GM21723 (cell line): ENCODE data around the gene FGF5.
"Not testable (repeated sequence)": the region's sequence is repeated elsewhere in the genome, so short reads cannot be mapped to it uniquely, and the experiment has no call there.

ENCODE experiments used
- ATAC-seq: cut with Tn5 transposase; IDR thresholded peaks from one replicate; pipeline ENCODE4 v1.9.1; 2021; ENCODE audit warnings: mild to moderate bottlenecking, moderate library complexity; ENCODE audit not compliant: unreplicated experiment

The FGF5 gene

GRCh38 chr4:80266253-80266901 lies at the start of gene FGF5:
Gene FGF5 (plus strand): TSS chr4:80266664. CDS start chr4:80266825, 161 bp downstream.
- ATAC-seq = peak; percentile 36

- ATAC-seq = no peak
These were observed 47.0 kb upstream of the FGF5 start for GRCh38 chr4:80219301-80220025.

DNA sequence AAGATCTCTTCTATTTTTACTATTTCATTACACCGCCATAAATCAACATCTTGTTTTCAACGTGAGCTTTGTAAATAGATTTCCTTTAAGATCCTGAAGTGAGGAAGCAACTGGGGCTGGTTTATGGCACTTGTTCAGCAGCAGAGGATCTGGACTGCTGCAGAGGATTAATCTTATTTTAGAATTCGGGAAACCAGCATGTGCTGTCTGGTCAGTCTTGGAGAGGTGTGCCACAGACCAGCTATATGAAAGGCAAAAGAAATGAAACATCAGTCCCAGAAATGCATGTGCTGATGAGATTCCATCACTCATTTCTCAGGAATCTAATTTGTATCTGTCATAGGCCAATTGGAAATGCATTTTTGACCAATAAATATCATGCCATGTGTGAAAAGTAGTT lies 45.8 kb upstream of the FGF5 start:
- ATAC-seq = no peak

DNA sequence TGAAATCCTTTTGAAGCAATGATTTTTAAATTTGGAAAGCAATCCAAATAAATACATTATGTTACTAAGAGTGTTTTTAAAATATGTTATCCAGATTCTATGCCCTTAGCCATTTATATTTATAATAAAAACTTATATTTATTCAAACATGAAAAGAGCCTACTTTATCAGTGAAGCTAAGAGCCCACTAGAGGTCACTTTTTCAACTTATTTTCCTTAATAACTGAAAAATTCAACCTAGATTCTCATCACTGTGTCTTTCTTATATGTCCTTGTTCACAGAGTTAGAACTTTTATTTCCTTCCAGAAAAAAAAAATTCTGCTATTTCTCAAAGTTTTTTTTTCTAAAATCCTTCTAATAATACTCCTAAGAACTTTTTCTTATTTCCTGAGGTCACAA lies 45.3 kb upstream of the FGF5 start:
- ATAC-seq = no peak

- ATAC-seq = no peak
These were observed 40.9 kb upstream of the FGF5 start for GRCh38 chr4:80225595-80225994.

DNA sequence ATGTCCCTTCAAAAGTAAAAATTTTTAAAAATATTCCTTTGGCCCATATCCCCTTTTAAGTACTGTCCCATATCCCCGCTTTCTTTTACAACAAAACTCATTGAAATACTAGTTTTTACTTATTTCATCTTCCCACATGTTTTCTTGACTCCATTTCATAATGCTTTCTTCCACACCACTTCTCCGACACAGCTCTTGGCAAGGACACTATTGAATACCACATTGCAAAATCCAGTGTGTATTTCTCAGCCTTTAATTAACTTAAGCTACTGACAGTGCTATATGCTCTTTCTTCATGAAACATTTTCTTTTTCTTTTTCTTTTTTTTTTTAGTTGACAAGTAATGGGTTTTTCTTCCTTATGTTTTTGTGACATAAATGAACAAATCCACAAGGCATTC lies 40.4 kb upstream of the FGF5 start:
- ATAC-seq = no peak

GRCh38 chr4:80228460-80228859 lies 38.0 kb upstream of the FGF5 start:
- ATAC-seq = peak; percentile 54

DNA sequence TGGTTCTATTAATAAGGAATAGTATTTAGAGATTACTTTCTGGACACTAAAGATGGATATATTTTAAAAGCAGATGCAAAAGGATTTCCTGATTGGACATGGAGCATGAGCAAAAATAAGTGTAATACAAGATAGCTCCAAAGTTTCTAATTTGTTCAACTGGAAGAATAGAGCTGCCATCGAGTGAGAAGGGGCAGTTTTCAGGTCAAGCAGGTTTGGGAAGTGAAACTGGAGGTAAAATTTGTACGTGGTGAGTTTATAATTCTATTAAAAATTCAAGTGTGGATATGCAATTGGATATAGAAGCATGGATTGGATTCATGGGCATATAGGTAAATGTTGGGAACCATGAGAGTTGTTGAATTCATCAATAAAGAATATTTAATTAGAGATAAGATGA lies 37.3 kb upstream of the FGF5 start:
- peak; percentile 21 for ATAC-seq

DNA sequence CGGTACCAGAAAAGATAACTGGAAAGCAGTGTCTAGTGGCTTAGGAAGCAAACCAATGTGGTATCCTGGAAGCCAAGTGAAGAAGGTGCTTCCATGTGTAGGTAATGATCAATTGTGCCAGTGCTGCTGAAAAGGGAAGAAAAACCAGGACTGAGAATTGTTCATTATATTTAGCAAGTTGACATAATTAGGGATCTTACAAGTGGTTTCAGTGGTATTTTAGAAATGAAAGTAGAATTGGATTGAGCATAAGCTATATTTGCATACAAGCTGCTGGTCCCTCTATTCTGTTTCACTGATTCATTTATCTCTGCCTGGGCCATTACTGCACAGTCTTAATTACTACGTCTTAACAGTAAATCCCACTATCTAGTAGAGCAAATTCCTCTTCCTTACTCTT lies 36.9 kb upstream of the FGF5 start:
- peak; percentile 98 for ATAC-seq

- no peak for ATAC-seq
These were observed 35.3 kb upstream of the FGF5 start for GRCh38 chr4:80231180-80231579.

- ATAC-seq = no peak
These were observed 33.6 kb upstream of the FGF5 start for GRCh38 chr4:80232707-80233370.

DNA sequence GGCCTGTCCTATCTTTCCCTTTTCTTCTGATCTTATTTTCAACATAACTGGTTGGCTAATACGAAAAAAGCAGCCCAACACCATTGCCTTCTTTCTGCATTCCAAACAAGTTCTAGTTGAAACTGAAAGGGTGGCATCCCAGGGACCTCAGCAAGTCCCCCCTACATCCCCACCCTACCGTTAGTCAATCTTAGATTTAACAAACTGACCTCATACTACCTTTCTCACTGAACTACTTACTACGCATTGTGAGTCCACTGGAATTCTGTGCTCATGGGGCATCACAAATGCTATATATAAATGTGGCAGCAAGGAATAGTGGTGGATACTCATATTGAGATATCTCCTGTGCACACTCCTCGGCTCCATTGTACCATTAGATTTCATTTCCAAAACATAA lies 33.1 kb upstream of the FGF5 start:
- no peak for ATAC-seq

DNA sequence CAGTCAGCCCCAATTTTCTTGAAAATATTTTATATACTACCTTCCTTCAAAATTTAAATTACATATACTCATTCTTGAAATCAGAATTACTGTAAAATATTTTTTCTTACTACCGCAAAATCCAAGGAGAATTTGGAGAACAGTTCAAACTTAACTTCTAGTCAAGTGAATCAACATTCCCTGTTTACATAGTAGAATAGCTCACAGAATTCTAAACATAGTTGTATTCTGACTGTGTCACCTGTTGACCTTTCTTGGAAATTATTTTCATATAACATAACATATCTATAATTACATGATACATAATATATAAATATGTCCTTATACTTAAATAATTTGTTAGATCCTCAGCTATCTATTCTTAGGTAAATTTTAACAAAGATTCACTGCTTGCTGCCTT lies 31.0 kb upstream of the FGF5 start:
- ATAC-seq = no peak

DNA sequence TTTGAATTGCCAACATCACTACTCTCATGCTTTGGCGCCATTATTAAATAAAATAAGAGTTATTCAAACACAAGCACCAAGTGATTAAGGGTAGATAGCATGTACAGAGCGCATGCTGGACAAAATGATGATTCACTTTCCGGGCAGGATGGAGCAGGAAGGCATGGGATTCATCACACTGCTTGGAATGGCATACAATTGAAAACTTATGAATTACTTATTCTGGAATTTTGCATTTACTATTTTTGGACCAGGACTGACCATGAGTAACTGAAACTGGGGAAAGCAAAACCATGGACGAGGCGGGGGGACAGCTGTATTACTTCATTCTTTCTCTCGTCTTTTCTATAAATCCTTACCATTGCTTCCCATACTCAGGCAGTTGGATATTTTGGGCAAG lies 28.5 kb upstream of the FGF5 start:
- no peak for ATAC-seq

DNA sequence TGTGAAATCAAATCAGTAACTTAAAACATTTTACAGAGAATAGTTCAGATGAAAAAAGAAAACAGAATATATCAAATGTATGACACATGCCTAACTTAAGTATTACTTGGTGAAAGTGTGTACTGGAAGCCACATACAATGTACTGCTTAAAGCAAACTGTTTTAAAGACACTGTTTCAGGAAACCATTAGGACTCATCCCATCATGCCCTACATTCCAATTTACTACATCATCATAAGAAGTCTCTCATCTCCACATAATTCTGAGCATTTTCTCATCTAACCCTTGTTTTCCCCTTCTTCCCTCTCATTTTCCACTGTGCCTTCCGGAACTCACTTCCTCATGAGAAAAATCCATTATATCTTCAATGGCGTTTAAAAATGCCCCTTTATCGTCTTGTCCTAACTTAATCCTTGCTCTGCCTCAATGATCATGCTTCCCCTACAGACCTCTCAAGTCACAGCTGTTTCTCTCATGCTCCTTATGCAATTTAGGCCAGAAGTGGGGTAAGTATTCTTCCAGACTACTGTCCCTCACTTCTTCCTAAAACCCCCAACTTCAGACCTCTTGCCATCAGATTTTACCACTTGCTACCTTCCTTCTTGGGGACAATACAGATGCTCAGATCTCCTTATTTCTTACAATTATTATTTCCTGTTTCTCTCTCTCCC lies 26.8 kb upstream of the FGF5 start:
- no peak for ATAC-seq

GRCh38 chr4:80240976-80241375 lies 25.5 kb upstream of the FGF5 start:
- ATAC-seq = no peak

DNA sequence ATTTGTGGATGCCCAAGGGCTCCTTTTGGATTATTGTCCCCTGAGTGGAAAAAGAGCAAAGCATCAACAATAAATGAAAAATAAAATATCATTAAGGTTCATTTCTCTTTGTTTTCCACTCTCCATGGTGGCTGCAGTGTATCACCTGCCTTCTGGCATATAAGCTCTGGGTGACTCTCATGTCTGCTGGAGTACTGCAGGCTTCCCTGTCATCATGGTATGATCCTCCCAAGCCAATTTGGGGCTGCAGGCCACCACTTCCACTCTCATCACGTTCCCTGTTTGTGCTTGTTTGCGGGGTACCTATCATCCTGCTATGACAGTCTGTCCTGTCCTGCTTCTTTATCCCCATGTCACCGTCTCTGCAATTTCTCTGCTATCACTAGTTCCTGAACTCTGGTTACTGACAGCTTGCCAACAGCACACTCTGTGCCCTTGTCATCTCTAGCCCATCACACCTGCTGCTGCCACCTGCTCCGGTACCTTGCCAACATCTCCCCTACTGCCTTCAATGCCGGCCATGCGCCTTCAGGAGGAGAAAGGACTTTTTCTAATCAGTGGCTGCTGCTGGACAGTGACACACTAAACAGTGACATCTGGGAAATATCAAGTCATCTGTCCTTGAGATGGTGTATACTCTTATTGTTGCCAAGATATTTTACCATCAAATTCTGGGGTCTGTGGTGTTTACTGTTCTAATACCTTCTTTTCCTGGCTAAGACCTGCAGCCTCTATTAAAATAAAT lies 23.0 kb upstream of the FGF5 start:
- ATAC-seq = no peak

DNA sequence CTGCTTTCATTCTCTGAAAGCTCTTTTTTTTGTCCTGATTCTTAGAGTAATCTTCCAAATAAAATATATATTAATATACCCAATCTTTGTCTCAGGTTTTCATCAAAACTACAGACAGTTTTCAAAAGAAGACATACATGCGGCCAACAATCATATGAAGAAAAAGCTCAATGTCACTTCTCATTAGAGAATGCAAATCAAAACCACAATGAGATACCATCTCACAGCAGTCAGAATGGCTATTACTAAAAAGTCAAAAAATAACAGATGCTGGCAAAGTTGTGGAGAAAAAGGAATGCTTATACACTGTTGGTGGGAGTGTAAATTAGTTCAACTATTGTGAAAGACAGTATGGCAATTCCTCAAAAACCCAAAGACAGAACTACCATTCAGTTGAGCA lies 19.0 kb upstream of the FGF5 start:
- not testable (repeated sequence) for ATAC-seq

GRCh38 chr4:80249144-80249543 lies 17.3 kb upstream of the FGF5 start:
- no peak for ATAC-seq

GRCh38 chr4:80252427-80252826 lies 14.0 kb upstream of the FGF5 start:
- ATAC-seq = no peak

DNA sequence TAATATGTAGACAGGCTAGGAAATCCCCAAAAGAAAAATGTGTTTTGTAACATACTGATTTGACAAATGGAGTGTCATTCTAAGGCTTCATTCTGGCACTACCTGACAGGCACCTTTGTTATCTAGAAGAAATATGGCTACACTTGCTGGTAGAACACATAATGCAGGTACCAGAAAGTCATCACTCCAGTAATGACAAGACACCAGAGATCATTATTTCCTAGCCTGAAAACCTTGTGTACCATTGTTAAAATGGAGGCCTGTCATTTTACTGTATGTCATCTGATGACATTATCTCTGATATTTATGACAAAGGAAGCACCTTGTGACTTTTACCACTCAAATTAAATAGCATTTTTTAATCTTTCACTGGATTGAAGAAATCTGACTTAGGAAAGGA lies 13.5 kb upstream of the FGF5 start:
- ATAC-seq = no peak
